ENCODE results near the gene PTPRN2.

- TF ChIP-seq, protein P1, sequence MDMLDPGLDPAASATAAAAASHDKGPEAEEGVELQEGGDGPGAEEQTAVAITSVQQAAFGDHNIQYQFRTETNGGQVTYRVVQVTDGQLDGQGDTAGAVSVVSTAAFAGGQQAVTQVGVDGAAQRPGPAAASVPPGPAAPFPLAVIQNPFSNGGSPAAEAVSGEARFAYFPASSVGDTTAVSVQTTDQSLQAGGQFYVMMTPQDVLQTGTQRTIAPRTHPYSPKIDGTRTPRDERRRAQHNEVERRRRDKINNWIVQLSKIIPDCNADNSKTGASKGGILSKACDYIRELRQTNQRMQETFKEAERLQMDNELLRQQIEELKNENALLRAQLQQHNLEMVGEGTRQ (IDR thresholded peaks at IDR 0.05; ENCODE audit: low read length): no peak
- TF ChIP-seq TAF1 (IDR thresholded peaks at IDR 0.05; ENCODE audit: low read depth, low read length) (no peak), CTCF (IDR thresholded peaks at IDR 0.05; ENCODE audit: control extremely low read depth in 1 of 3, insufficient read depth in 1 of 3, low read depth in 1 of 3, low read length in 3 of 3) (no peak), JUND (IDR thresholded peaks at IDR 0.05; ENCODE audit: low read length) (no peak), POLR2A (IDR thresholded peaks at IDR 0.05; ENCODE audit: control extremely low read depth in 1 of 2, low read depth in 2 of 2, low read length in 2 of 2) (no peak), CBX8 (IDR thresholded peaks at IDR 0.05; ENCODE audit: borderline replicate concordance, low read depth, low read length) (no peak), ATF3 (IDR thresholded peaks at IDR 0.05; ENCODE audit: insufficient read depth, low read depth, low read length) (no peak), EP300 (IDR thresholded peaks at IDR 0.05; ENCODE audit: borderline replicate concordance in 1 of 2, low read depth in 2 of 2, low read length in 2 of 2) (no peak), CHD2 (IDR thresholded peaks at IDR 0.05; ENCODE audit: low read length) (no peak), TEAD4 (IDR thresholded peaks at IDR 0.05; ENCODE audit: low read depth, low read length) (no peak)
These were observed 945.8 kb downstream of the PTPRN2 start for GRCh38 chr7:157641866-157642265.

All from H1 (cell line).